ENCODE data around the gene ANKRD50. TPM values are rescaled to one million over a fixed set of nuclear protein-coding genes. Genes with fewer than 3 reads are reported as not detected.

Gene ANKRD50
- total and polyA plus RNA-seq, 2 of the 13 experiments (the other 11 are each of a cell fraction or from before 2014, with no cell fraction given) = 2.4 to 4.4 TPM

GRCh38 chr4:124753941-124754581 is 41.5 kb upstream of the ANKRD50 start:
- Histone ChIP-seq H3K4me1 (ENCODE audit: insufficient read depth, low read length) (no peaks in the 10 kb centered on the region), H3K4me2 (ENCODE audit: low read depth, low read length) (no peak overlapping the region), H3K79me2 (ENCODE audit: insufficient read depth, low read length) (no peaks in the 10 kb centered on the region), H3K27me3 (ENCODE audit: control insufficient read depth in 1 of 2, insufficient read depth in 2 of 2, low read length in 2 of 2) (no peaks in the 10 kb centered on the region), H3K9ac (ENCODE audit: insufficient read depth, low read depth, low read length) (no peak overlapping the region), H4K20me1 (ENCODE audit: insufficient read depth, low read length) (no peaks in the 10 kb centered on the region), H3K4me3 (replicated peaks in 1 of 3; ENCODE audit: insufficient read depth in 1 of 3, low read depth in 2 of 3, low read length in 3 of 3) (no peak overlapping the region), H3K27ac (ENCODE audit: extremely low read length, insufficient read depth, low read length) (no peak overlapping the region), H3K36me3 (replicated peaks in 1 of 2; ENCODE audit: control insufficient read depth in 1 of 2, insufficient read depth in 2 of 2, low read length in 2 of 2) (no peaks in the 10 kb centered on the region), H3K9me3 (ENCODE audit: low read length) (no peaks in the 10 kb centered on the region), H2AFZ (ENCODE audit: low read length) (no peak overlapping the region)
- ATAC-seq (peak; percentile 80), DNase-seq (ENCODE audit: low spot score) (peak; percentile 6), FAIRE-seq (no peak)
- no TSS peak for BruUV-seq (replicated peaks)
- intact Hi-C loops (cut with micrococcal nuclease; ENCODE audit: unreplicated experiment) = no loop called here
- TF ChIP-seq FOXA1 (IDR thresholded peaks at IDR 0.05) = no peak
- TF ChIP-seq FOXA1 (CRISPR knock-in tag; IDR thresholded peaks at IDR 0.05) = 0 out of 2 replicates have a peak, but pooled peaks have one; percentile 16
- no peak for TF ChIP-seq SSRP1 (CRISPR knock-in tag; IDR thresholded peaks at IDR 0.05)
- TF ChIP-seq HNRNPK (IDR thresholded peaks at IDR 0.05; ENCODE audit: low read depth, low read length, poor library complexity, severe bottlenecking) = no peak
- no peak for TF ChIP-seq ONECUT2 (CRISPR knock-in tag; IDR thresholded peaks at IDR 0.05)
- TF ChIP-seq IKZF5 (CRISPR knock-in tag; IDR thresholded peaks at IDR 0.05) = no peak
- no peak for TF ChIP-seq NCOA2 (CRISPR knock-in tag; IDR thresholded peaks at IDR 0.05)
- TF ChIP-seq CEBPB (IDR thresholded peaks at IDR 0.05; ENCODE audit: borderline replicate concordance, low read depth, low read length) = peak; percentile 35; the same call in 1 of the 2 replicates
- no peak for TF ChIP-seq MAZ (IDR thresholded peaks at IDR 0.05; ENCODE audit: borderline replicate concordance, low read depth, low read length)
- TF ChIP-seq MAZ (CRISPR knock-in tag; IDR thresholded peaks at IDR 0.05; ENCODE audit: low read depth) = no peak
- no peak for TF ChIP-seq CCAR2 (optimal IDR thresholded peaks at IDR 0.05; ENCODE audit: low read depth, low read length)
- 0% methylated on average over 4 of the region's 4 CpGs for WGBS (ENCODE audit: low lambda C conversion rate)
- CTCF ChIA-PET (ENCODE audit: low intra/inter-chr PET ratio, low total read pairs) = no interaction called here
- POLR2A ChIA-PET = no interaction called here
- in situ Hi-C loops (cut with HindIII; ENCODE audit: extremely low pct_ligation_motif_present, low pct_unique_long_range_greater_than_20kb) = no loop called here
